Measurements from ENCODE around the gene CST3. TPM values are rescaled to one million over a fixed set of nuclear protein-coding genes. Genes with fewer than 3 reads are reported as not detected.
"Not testable (repeated sequence)": the region's sequence is repeated elsewhere in the genome, so short reads cannot be mapped to it uniquely, and the experiment has no call there.

Gene CST3
- total and polyA plus RNA-seq, 7 donors = 344 to 1,250 (median 693) TPM

DNA sequence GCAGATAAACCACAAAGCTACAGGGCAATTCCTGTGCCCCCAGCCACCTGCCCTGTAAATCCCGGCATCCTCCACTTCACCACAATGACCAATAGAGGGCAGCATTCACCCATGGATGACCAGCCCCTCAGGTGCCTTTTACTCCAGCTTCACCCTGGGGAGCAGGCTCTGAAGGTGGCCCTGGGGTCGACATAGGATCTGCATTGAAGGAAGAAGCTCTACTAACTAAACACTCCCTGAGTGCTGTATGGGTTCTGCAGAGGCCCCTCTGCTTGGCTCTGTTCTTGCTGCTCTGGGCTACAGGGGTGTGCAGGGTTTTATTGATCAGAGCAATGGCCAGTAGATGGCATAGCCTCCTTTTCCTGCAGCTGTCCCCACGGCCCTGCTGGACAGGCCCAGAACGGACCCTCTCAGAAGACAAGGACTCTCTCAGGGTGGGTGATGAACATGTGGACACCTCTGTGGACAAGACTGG, 30.8 kb upstream of the CST3 start:
- Histone ChIP-seq H3K27ac (no peak overlapping the region), H3K9me3 (no peaks in the 10 kb centered on the region), H3K36me3 (no peaks in the 10 kb centered on the region), H3K4me1 (no peaks in the 10 kb centered on the region), H3K27me3 (no peaks in the 10 kb centered on the region), H3K4me3 (no peak overlapping the region)
- intact Hi-C loops (cut with DNase I) = loop anchor here (5.0 kb wide), 1 partner anchor 329 kb away; no protein-coding TSS in a partner anchor
- WGBS, 2 donors = 1 to 9% methylated on average over 4 of the region's 4 CpGs
- TF ChIP-seq, protein P1, sequence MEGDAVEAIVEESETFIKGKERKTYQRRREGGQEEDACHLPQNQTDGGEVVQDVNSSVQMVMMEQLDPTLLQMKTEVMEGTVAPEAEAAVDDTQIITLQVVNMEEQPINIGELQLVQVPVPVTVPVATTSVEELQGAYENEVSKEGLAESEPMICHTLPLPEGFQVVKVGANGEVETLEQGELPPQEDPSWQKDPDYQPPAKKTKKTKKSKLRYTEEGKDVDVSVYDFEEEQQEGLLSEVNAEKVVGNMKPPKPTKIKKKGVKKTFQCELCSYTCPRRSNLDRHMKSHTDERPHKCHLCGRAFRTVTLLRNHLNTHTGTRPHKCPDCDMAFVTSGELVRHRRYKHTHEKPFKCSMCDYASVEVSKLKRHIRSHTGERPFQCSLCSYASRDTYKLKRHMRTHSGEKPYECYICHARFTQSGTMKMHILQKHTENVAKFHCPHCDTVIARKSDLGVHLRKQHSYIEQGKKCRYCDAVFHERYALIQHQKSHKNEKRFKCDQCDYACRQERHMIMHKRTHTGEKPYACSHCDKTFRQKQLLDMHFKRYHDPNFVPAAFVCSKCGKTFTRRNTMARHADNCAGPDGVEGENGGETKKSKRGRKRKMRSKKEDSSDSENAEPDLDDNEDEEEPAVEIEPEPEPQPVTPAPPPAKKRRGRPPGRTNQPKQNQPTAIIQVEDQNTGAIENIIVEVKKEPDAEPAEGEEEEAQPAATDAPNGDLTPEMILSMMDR (IDR thresholded peaks at IDR 0.05) = peak in 3 of 4 experiments; percentile 61 to 84 (median 64)
- TF ChIP-seq EP300 (IDR thresholded peaks at IDR 0.05) = no peak
- TF ChIP-seq POLR2AphosphoS5 (IDR thresholded peaks at IDR 0.05) = no peak
- no peak for TF ChIP-seq POLR2A (IDR thresholded peaks at IDR 0.05)
- DNase-seq = peak; percentile 74

DNA sequence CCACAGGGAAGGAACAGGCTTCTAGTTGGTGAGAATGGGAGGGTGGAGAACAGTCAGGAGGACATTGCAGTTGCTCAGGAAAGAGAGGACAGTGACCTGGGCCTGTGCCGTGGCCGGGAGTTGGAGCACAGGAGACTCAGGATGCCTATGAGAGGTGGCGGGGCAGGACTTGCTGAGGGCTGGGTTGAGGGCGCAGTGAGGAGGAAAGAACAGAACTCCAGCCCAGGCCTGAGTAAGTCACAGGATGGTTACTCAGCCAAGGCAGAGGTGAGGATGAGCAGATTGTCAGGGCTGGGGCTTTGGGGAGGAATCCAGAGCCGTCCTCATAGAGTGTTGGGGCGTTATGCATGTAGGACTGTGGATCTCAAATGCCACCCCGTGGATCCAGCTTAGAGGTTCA, 29.9 kb upstream of the CST3 start:
- 81 to 86% methylated on average over 7 of the region's 7 CpGs for WGBS, 2 donors
- Histone ChIP-seq H3K4me1 (no peaks in the 10 kb centered on the region), H3K27ac (no peak overlapping the region), H3K36me3 (no peaks in the 10 kb centered on the region), H3K27me3 (no peaks in the 10 kb centered on the region), H3K9me3 (no peaks in the 10 kb centered on the region), H3K4me3 (no peak overlapping the region)
- intact Hi-C loops (cut with DNase I) = loop anchor here (5.0 kb wide), 1 partner anchor 330 kb away; no protein-coding TSS in a partner anchor
- TF ChIP-seq, protein P1 (IDR thresholded peaks at IDR 0.05) = no peak
- TF ChIP-seq POLR2A (IDR thresholded peaks at IDR 0.05) = no peak
- no peak for DNase-seq

DNA sequence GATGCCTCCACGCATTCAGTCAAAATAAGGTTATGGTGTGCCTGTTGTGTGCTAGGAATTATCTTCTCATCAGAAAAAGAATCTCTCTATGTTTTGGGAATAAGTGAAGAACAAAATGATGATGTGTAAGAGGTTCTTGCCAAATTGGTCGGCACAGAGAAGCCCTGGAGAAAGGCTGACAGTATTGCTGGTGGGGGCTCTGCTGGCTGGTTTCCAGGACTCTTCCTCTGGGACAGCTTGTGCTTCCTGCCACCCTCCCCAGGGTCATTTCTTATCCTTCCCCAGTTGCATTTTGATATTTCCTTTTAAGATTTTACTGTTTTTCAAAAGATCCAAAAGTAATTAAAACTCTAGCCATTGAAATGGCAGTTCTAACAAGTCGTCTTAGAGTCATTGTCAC, 28.9 kb upstream of the CST3 start:
- intact Hi-C loops (cut with DNase I) = loop anchor here (5.0 kb wide), 1 partner anchor 331 kb away; no protein-coding TSS in a partner anchor
- no peak for DNase-seq

DNA sequence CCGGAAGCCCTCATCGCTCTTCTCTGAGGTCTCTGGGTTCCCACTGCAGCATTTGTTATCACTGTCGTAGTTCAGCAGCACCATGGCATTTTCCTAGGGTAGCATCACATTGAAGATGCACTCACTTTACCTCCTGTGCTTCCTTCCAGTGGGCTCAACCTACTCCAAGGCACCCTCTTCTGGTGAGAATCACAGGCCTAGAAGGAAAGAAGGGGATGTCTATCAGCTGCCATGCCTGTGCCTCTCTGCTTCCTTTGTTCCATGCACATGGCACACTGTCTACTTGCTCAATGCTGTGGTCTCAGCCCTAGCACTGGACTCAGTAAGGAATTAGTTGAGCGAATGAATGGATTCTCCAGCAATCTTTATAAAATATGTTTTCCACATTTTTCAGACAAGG, 28.4 kb upstream of the CST3 start:
- Histone ChIP-seq H3K4me3 (no peak overlapping the region), H3K27me3 (no peaks in the 10 kb centered on the region), H3K27ac (no peak overlapping the region), H3K36me3 (no peaks in the 10 kb centered on the region), H3K4me1 (no peaks in the 10 kb centered on the region), H3K9me3 (no peaks in the 10 kb centered on the region)
- no peak for TF ChIP-seq EP300 (IDR thresholded peaks at IDR 0.05)
- no peak for TF ChIP-seq POLR2A (IDR thresholded peaks at IDR 0.05)
- TF ChIP-seq, protein P1 (IDR thresholded peaks at IDR 0.05) = no peak
- no peak for TF ChIP-seq POLR2AphosphoS5 (IDR thresholded peaks at IDR 0.05)
- no peak for DNase-seq
- intact Hi-C loops (cut with DNase I) = loop anchor here (5.0 kb wide), 1 partner anchor 331 kb away; no protein-coding TSS in a partner anchor
- 92 to 97% methylated on average over 4 of the region's 4 CpGs for WGBS, 2 donors

More for the DNA sequence above, 28.9 kb upstream of the CST3 start:
- H3K4me3 ChIP-seq = no peak overlapping the region
- no peaks in the 10 kb centered on the region for H3K36me3 ChIP-seq
- TF ChIP-seq POLR2A (IDR thresholded peaks at IDR 0.05) (no peak), EP300 (IDR thresholded peaks at IDR 0.05) (no peak), POLR2AphosphoS5 (IDR thresholded peaks at IDR 0.05) (no peak)
- TF ChIP-seq, protein P1 (IDR thresholded peaks at IDR 0.05) = no peak
- WGBS, 2 donors = 65 to 77% methylated on average over 3 of the region's 3 CpGs
- H3K27me3 ChIP-seq = no peaks in the 10 kb centered on the region
- no peaks in the 10 kb centered on the region for H3K9me3 ChIP-seq
- no peaks in the 10 kb centered on the region for H3K4me1 ChIP-seq
- H3K27ac ChIP-seq = no peak overlapping the region

DNA sequence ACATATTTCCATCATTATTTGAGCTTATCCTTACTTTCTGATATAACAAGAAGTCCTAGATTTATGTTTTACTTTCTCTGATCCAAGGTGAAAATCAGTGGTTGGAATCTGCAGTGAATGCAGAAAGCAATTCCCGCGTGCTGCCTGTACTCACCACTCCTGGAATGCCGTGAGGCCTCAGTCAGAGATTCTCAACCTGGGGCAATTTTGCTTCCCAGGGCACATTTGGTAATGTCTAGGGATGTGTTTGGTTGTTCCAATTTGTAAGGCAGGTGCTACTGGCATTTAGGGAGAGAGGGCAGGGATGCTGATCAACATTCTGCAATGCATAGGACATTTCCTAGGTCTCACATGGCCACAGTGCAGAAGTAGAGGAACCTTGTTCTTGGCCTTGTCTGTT, 27.2 kb upstream of the CST3 start:
- Histone ChIP-seq H3K4me1 (peaks cover 0 to 9% (median 0%) of the 10 kb centered on the region in 4 donors), H3K27ac (no peak overlapping the region), H3K27me3 (no peaks in the 10 kb centered on the region), H3K9me3 (no peaks in the 10 kb centered on the region), H3K36me3 (no peaks in the 10 kb centered on the region), H3K4me3 (no peak overlapping the region)
- intact Hi-C loops (cut with DNase I) = loop anchor here (5.0 kb wide), 1 partner anchor 332 kb away; no protein-coding TSS in a partner anchor
- no peak for DNase-seq
- no peak for TF ChIP-seq POLR2A (IDR thresholded peaks at IDR 0.05)
- TF ChIP-seq, protein P1 (IDR thresholded peaks at IDR 0.05) = no peak
- TF ChIP-seq POLR2AphosphoS5 (IDR thresholded peaks at IDR 0.05) = no peak
- TF ChIP-seq EP300 (IDR thresholded peaks at IDR 0.05) = no peak
- WGBS, 2 donors = 89 to 96% methylated on average over 3 of the region's 3 CpGs

DNA sequence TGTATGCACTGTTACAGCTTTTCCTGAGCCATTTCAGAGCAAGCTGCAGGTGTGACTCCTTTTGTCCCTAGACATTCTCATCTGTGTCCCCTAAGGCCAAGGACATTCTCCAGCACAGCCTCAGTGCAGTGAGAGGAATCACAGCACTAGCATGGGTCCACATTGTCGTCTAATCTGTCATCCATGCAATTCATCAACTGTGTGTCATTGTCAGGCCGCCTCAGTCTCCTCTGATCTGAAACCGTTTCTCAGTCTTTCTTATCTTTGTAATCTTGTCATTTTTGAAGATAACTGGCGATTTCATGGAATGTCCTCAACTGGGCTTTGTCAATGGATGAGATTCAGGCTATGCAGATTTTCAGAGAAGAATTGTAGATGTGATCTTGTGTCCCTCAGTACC, 26.3 kb upstream of the CST3 start:
- WGBS, 2 donors = 83 to 87% methylated on average over 4 of the region's 4 CpGs
- H3K27ac ChIP-seq; H3K27me3 ChIP-seq; DNase-seq; H3K4me1 ChIP-seq; H3K9me3 ChIP-seq; H3K36me3 ChIP-seq; intact Hi-C loops (cut with DNase I); H3K4me3 ChIP-seq: not testable (repeated sequence)
